ENCODE data around the gene LAPTM5. TPM values are rescaled to one million over a fixed set of nuclear protein-coding genes. Genes with fewer than 3 reads are reported as not detected.
A peak's percentile ranks its signal among the peaks of the same experiment; 100 is the strongest.

Gene LAPTM5
- total and polyA plus RNA-seq, 10 of the 15 experiments (the other 5 are each of a cell fraction or from before 2014, with no cell fraction given) = 24.1 to 1,034 (median 687) TPM

GRCh38 chr1:30684259-30684658, 73.3 kb downstream of the LAPTM5 start (continued):
- TF ChIP-seq ZBTB11 (CRISPR knock-in tag; IDR thresholded peaks at IDR 0.05) (no peak), SMAD1 (IDR thresholded peaks at IDR 0.05; ENCODE audit: low read depth, partially characterized antibody) (no peak), RCOR1 (conservative IDR thresholded peaks at IDR 0.05; ENCODE audit: low read depth, low read length) (no peak)

GRCh38 chr1:30683699-30684098, 73.9 kb downstream of the LAPTM5 start:
- ATAC-seq (no peak), DNase-seq (ENCODE audit: low read depth, low spot score) (no peak), FAIRE-seq (no peak)
- H3K9ac ChIP-seq (ENCODE audit: control insufficient read depth, insufficient read depth, low read length) = no peak overlapping the region
- H3K9me3 ChIP-seq (replicated peaks; ENCODE audit: control insufficient read depth, insufficient read depth, low read length) = no peaks in the 10 kb centered on the region; the same call in 2 of the 3 replicates
- ChIA-PET POLR2A (interaction anchor here (0.6 kb wide), 1 partner anchor 78 kb away, joined by 7 read pairs; no protein-coding TSS in a partner anchor), RAD21 (ENCODE audit: unreplicated experiment) (no interaction called here), SMC1A (ENCODE audit: uncharacterized antibody, unreplicated experiment) (no interaction called here), CTCF (no interaction called here)
- WGBS (ENCODE audit: insufficient coverage, insufficient replicate concordance, low lambda C conversion rate, missing lambda C conversion rate) = 2% methylated on average over 5 of the region's 5 CpGs
- H2AFZ ChIP-seq (ENCODE audit: control insufficient read depth, low read depth, low read length) = no peak overlapping the region
- intact Hi-C loops (cut with micrococcal nuclease; ENCODE audit: unreplicated experiment) (no loop called here), in situ Hi-C loops (cut with MboI) (no loop called here)
- BruUV-seq (replicated peaks) = no TSS peak
- no peaks in the 10 kb centered on the region for H4K20me1 ChIP-seq (ENCODE audit: control insufficient read depth, insufficient read depth)
- H3K4me3 ChIP-seq = no peak overlapping the region
- no peaks in the 10 kb centered on the region for H3K36me3 ChIP-seq (ENCODE audit: control insufficient read depth in 2 of 2, insufficient read depth in 2 of 2, low read length in 1 of 2)
- TF ChIP-seq SMAD1 (IDR thresholded peaks at IDR 0.05; ENCODE audit: low read depth, partially characterized antibody) (no peak), ESRRA (IDR thresholded peaks at IDR 0.05; ENCODE audit: low read length) (no peak), HDGF (IDR thresholded peaks at IDR 0.05) (no peak), TCF7 (IDR thresholded peaks at IDR 0.05; ENCODE audit: borderline replicate concordance) (no peak)
- H3K4me1 ChIP-seq (ENCODE audit: control insufficient read depth, insufficient read depth, low read length) = no peaks in the 10 kb centered on the region
- peaks cover 4 to 5% of the 10 kb centered on the region in 2 experiments; a peak in 2 of 4 replicates for H3K27me3 ChIP-seq (replicated peaks in 1 of 2; ENCODE audit: control insufficient read depth in 2 of 2, insufficient read depth in 2 of 2, low read length in 1 of 2)
- no peak overlapping the region for H3K27ac ChIP-seq (ENCODE audit: control insufficient read depth, insufficient read depth)
- H3K4me2 ChIP-seq (ENCODE audit: control insufficient read depth, insufficient read depth) = no peak overlapping the region
- H3K79me2 ChIP-seq (ENCODE audit: control insufficient read depth, insufficient read depth, low read length) = no peaks in the 10 kb centered on the region

Small RNA genes within 50 kb of the gene (microRNA-seq; reads per million reads assigned to microRNA genes)
- 15.1 reads per million, percentile 50 among the genes with 10 or more reads in this experiment for gene MIR4420

Small RNA genes within 50 kb of the gene (small RNA-seq; reads per million reads assigned to genes)
- gene MIR4420 = 76.4 reads per million, percentile 99 among the genes with 10 or more reads in this experiment

Other genes starting within 250 kb of the LAPTM5 start
- gene MATN1, start 34.2 kb downstream of the LAPTM5 start, total RNA-seq (2014; rRNA removed) = 0.11 and 0.27 TPM in 2 replicates
- 0.04 TPM in 1 of 2 replicates, not detected in the other for gene MATN1, start 34.2 kb downstream of the LAPTM5 start, total RNA-seq (2014; rRNA removed; fragmentation: Illumina TruSeq; extraction: Trizol)
- gene MATN1, start 34.2 kb downstream of the LAPTM5 start, total RNA-seq (2021) = 0.21 and 0.24 TPM in 2 replicates
- 0.36 and 0.50 TPM in 2 replicates for gene MATN1, start 34.2 kb downstream of the LAPTM5 start, polyA plus RNA-seq (2011; rRNA removed)
- 0.07 and 0.11 TPM in 2 replicates for gene MATN1, start 34.2 kb downstream of the LAPTM5 start, polyA plus RNA-seq (2014; fragmentation: Illumina TruSeq; extraction: Trizol)
- under 1 TPM in 1 of 2 experiments, not detected in 1; 0.07 TPM for gene MATN1, start 34.2 kb downstream of the LAPTM5 start, polyA plus RNA-seq (2014; fragmentation: Nextera tagmentation; extraction: Ambion mirVana)
- 0.10 and 0.46 TPM in 2 replicates for gene MATN1, start 34.2 kb downstream of the LAPTM5 start, polyA plus RNA-seq (2014; rRNA removed)
- gene MATN1, start 34.2 kb downstream of the LAPTM5 start, polyA plus RNA-seq (2016; fragmentation: Nextera tagmentation; extraction: Ambion mirVana) = under 1 TPM; 0.09 to 0.44 TPM
- under 0.01 TPM in 1 of 2 replicates, not detected in the other for gene SDC3, start 151.0 kb upstream of the LAPTM5 start, total RNA-seq (2014; rRNA removed)
- 0.05 and 0.09 TPM in 2 replicates for gene SDC3, start 151.0 kb upstream of the LAPTM5 start, total RNA-seq (2014; rRNA removed; fragmentation: Illumina TruSeq; extraction: Trizol)
- 0.24 and 0.36 TPM in 2 replicates for gene SDC3, start 151.0 kb upstream of the LAPTM5 start, total RNA-seq (2021)
- 0.13 and 0.46 TPM in 2 replicates for gene SDC3, start 151.0 kb upstream of the LAPTM5 start, polyA plus RNA-seq (2011; rRNA removed)
- 0.04 TPM in 1 of 2 replicates, not detected in the other for gene SDC3, start 151.0 kb upstream of the LAPTM5 start, polyA plus RNA-seq (2014; fragmentation: Illumina TruSeq; extraction: Trizol)
- gene SDC3, start 151.0 kb upstream of the LAPTM5 start, polyA plus RNA-seq (2014; fragmentation: Nextera tagmentation; extraction: Ambion mirVana) = under 1 TPM in 1 of 2 experiments, not detected in 1; under 0.01 TPM
- gene SDC3, start 151.0 kb upstream of the LAPTM5 start, polyA plus RNA-seq (2014; rRNA removed) = 0.10 and 0.23 TPM in 2 replicates
- gene SDC3, start 151.0 kb upstream of the LAPTM5 start, polyA plus RNA-seq (2016; fragmentation: Nextera tagmentation; extraction: Ambion mirVana) = under 1 TPM in 1 of 2 experiments, not detected in 1; 0.04 TPM

Data from GM12878 (cell line).